ENCODE measurements around the gene SLC9A9.

The SLC9A9 gene

GRCh38 chr3:143676747-143677146, 171.5 kb downstream of the SLC9A9 start:
- no peak for DNase-seq

- DNase-seq, result no peak
Observed at GRCh38 chr3:143676021-143676420, 172.2 kb downstream of the SLC9A9 start.

- peak; percentile 79 for DNase-seq
Observed at GRCh38 chr3:143674100-143674968, 173.9 kb downstream of the SLC9A9 start.

- DNase-seq, result no peak
Observed at GRCh38 chr3:143672396-143673165, 175.7 kb downstream of the SLC9A9 start.

GRCh38 chr3:143671626-143672025, 176.6 kb downstream of the SLC9A9 start:
- no peak for DNase-seq

DNA sequence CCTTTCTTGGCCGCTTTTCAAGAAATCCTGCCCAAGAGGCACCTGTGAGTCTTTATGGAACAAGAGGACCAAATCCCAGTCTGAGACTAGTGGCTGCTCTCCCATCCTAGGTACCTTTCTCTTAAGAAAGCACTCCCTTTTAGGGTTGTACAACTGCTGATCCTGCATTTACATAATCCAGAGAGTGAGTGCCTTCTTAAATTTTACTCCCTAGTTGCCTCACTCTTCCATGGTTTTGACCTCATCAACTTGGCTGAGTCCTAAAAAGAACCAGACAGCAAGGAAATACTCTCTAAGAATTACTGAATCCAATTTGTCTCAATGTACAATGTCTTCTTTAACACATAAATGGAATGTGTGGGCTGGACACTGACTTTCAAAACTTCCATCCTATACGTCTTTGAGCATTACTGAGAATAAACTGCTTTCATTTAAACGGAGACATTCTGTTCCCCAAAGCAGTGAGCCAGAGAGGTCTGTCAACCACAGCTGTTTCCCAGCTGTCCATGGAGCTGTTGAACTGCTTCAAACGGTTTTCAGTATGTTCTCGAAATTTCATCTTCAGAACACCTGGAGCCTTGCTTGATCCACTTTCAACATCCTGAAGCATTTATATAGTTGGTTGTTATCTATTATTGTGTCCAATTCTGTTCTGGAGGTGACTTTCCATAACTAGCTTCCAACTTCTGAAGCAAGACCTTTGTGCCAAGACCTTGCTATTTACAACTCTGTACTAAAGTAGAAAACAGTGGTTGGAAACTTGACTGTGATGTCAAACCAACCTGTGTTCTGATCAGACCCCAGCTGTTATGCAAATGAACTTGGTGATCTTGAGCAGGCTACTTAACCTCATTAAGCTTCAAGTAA, 179.1 kb downstream of the SLC9A9 start:
- no peak for DNase-seq

GRCh38 chr3:143668385-143668784, 179.9 kb downstream of the SLC9A9 start:
- no peak for DNase-seq

- DNase-seq, result no peak
Observed at GRCh38 chr3:143661677-143662076, 186.6 kb downstream of the SLC9A9 start.

DNA sequence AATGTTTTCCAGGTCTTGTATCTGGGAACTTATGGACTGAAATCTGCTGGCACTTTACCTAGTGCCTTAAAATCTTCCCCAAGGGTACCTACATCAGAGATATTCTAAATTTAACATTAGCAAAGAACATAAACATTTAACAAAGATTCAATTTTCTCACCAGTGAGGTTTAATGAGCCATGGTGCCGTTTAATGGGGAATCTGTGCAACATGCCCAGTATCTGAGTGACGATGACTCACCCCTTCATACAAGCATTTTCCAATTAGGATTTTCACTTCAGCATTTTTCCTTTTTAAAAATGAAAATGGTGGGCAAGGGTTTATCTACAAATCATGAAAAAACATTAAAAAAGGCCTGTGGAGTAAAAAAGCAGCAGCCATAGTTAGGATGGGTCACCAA, 189.4 kb downstream of the SLC9A9 start:
- DNase-seq, result no peak

DNA sequence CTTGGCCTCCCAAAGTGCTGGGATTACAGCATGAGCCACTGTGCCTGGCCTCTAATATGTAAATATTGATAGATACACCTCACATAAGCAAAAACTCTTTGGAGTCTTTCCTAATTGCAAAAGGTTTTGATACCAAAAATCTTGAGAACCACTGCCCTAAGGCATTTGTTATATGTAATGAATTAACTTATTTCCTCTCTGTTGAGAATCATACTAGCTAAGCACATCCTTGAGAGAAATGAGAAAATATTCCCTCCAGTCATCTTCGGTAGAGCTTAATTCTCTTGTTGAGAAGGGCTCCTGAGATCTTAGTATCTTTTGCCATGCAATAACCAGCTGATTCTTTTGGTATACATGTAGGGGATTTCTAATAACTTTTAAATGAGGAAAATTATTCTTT, 190.2 kb downstream of the SLC9A9 start:
- no peak for DNase-seq

DNA sequence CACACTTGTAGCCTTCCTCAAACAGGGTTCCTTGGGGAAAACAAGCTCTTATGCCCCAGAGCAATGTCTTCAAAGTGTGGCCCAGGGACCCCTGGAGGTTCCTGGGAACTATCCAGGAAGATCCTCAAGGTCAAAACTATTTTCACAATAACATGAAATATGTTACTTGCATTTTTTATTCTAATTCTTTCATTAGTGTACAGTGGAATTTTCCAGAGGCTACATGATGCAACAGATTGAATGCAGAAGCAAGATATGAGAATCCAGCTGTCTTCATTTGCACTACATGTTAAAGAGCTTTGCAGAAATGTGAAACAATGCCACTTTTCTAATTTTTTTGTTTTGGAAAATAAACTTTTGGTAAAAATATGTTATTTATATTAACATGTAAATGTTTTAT, 190.9 kb downstream of the SLC9A9 start:
- no peak for DNase-seq

- DNase-seq, result no peak
Observed at GRCh38 chr3:143654906-143655305, 193.4 kb downstream of the SLC9A9 start.

- no peak for DNase-seq
Observed at GRCh38 chr3:143653935-143654334, 194.3 kb downstream of the SLC9A9 start.

DNA sequence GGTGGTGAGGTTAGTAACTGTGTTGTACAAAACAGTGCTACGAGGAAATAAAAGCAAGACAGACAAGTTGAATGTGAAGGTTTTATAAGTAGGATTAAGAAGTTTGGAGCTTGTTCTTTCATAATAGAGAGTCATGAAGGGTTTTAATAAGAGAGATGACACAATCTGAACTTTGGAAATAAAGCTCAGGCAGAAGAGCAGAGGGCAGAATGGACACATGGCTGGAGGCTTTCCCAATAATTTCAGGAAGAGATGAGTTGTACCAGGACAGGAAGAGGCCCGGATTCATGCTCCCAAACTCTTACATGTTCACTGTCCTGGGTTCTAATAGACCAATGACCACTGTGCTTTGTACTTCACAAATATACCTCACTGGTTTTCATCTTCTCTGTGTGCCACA, 194.8 kb downstream of the SLC9A9 start:
- no peak for DNase-seq

GRCh38 chr3:143652118-143652517, 196.2 kb downstream of the SLC9A9 start:
- no peak for DNase-seq

GRCh38 chr3:143650827-143651226, 197.4 kb downstream of the SLC9A9 start:
- no peak for DNase-seq

GRCh38 chr3:143650120-143650519, 198.1 kb downstream of the SLC9A9 start:
- DNase-seq, result no peak

DNA sequence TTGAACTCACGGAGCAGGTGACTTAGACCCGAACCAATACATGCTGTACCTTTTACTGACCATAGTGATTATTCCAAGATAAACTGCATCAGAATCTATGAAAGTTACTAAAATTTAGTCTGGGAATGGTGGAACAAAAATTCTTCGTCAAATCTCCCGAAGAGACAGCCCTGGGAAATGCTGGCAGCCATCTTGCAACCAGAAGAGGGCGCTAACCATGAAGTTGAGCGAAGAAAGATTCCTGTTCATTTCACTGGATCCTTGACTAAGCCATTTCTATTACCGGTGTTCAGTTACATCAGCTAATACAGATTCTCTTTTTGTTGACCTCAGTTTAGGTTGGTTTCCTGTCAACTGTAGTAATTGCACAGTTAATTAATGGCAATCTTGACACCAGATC, 199.6 kb downstream of the SLC9A9 start:
- no peak for DNase-seq

GRCh38 chr3:143648218-143648617, 200.1 kb downstream of the SLC9A9 start:
- no peak for DNase-seq

DNA sequence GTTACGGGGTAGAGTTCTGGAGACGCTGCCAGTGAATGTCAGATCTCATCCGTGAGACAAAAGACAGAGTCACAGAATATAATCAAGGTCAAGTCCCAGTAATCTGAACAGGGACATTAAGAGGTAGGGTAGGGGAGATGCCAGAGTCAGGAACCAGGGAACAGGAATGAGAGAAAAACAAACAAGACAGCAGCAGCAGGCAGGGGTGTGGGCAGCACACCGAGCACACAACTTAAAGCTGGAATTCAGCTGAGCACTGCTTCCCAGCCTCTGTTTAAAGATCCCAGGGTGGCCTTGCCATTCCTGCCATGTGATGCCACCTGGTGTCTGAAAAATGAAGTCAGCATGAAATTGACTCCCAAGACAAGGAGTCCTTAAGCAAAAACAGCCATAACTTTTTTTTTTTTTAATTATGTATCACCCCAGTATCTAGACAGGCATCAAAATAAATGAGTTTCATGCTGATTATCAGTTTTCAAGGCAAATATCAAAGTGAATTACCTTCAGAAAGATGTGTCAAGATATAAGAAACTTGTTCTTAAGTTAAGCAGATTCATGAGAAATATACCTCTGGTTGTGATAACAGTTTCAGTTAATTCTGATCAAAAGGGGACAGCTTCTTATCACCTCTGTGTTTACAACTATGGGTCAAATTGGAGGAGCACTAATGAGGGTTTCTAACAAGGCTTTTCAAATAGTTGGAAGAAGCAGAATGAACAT, 203.7 kb downstream of the SLC9A9 start:
- no peak for DNase-seq

GRCh38 chr3:143643905-143644304, 204.4 kb downstream of the SLC9A9 start:
- no peak for DNase-seq

DNA sequence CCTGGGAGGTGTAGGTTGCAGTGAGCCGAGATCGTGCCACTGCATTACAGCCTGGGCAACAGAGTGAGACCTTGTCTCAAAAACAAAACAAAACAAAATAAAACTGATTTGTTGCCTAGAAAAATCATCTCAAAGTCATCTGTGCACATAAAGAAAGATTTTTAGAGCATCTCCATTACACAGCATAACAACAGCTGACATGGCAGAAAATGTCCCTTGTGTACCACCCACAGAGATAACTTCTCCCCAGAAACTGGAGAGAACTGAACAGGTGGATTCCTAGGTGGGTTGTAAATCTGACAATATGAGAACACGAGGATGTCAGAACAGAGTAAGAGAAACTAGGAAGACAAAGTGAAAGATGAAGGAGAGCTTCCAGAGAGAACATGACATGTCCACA, 207.5 kb downstream of the SLC9A9 start:
- no peak for DNase-seq

- DNase-seq, result no peak
Observed at GRCh38 chr3:143637133-143637532, 211.1 kb downstream of the SLC9A9 start.
